Measurements from ENCODE around the gene PLXNA3. TPM values are rescaled to one million over a fixed set of nuclear protein-coding genes. Genes with fewer than 3 reads are reported as not detected.

Gene PLXNA3
- total and polyA plus RNA-seq, 10 of the 15 experiments (the other 5 are each of a cell fraction or from before 2014, with no cell fraction given): 0.26 to 26.8 (median 3.4) TPM

GRCh38 chrX:154490414-154491083 is 32.5 kb downstream of the PLXNA3 start, which contains the start of gene SLC10A3 (continued):
- TF ChIP-seq YY1 (IDR thresholded peaks at IDR 0.05; ENCODE audit: low read depth, low read length): no peak
- peak; percentile 41; the same call in 1 of the 2 replicates for TF ChIP-seq HCFC1 (IDR thresholded peaks at IDR 0.05; ENCODE audit: low read length)
- no peak for TF ChIP-seq PAX8 (IDR thresholded peaks at IDR 0.05)
- TF ChIP-seq CUX1 (IDR thresholded peaks at IDR 0.05; ENCODE audit: insufficient replicate concordance, low read depth, low read length): no peak
- peak; percentile 67; the same call in 1 of the 2 replicates for TF ChIP-seq CREM (IDR thresholded peaks at IDR 0.05; ENCODE audit: low read depth)
- no peak for TF ChIP-seq E4F1 (IDR thresholded peaks at IDR 0.05; ENCODE audit: borderline replicate concordance, partially characterized antibody)
- TF ChIP-seq CEBPZ (IDR thresholded peaks at IDR 0.05; ENCODE audit: low read depth, low read length): no peak
- peak; percentile 70 for TF ChIP-seq NR2F1 (conservative IDR thresholded peaks at IDR 0.05)
- TF ChIP-seq E2F8 (IDR thresholded peaks at IDR 0.05; ENCODE audit: low read depth, partially characterized antibody): no peak
- no peak for TF ChIP-seq NR2C2 (IDR thresholded peaks at IDR 0.05; ENCODE audit: borderline replicate concordance, control insufficient read depth, insufficient read length, low read depth)
- no peak for TF ChIP-seq CHD4 (IDR thresholded peaks at IDR 0.05)
- TF ChIP-seq SIN3A (IDR thresholded peaks at IDR 0.05; ENCODE audit: low read depth, low read length): no peak
- TF ChIP-seq TCF7 (IDR thresholded peaks at IDR 0.05; ENCODE audit: borderline replicate concordance): no peak
- 0 out of 2 replicates have a peak, but pooled peaks have one; percentile 42 for TF ChIP-seq TCF3 (IDR thresholded peaks at IDR 0.05; ENCODE audit: borderline replicate concordance, insufficient read depth, low read depth, low read length)
